Thyroid gland (tissue), 4 donors: ENCODE results near the gene ANKRD7. TPM values are rescaled to one million over a fixed set of nuclear protein-coding genes. Genes with fewer than 3 reads are reported as not detected.

Source experiments
- DNase-seq, 2 donors: peaks; one replicate each; pipeline ENCODE4 v3.0.0-alpha.2; 2019
- H3K27ac ChIP-seq, 3 donors: fragments of 200-600 bp; sonication (generic); 1 replicate in 2 of 3; 2 replicates in 1 of 3; pipeline ENCODE4 v1.5.1; 2016 to 2019; ENCODE audit warnings: mild to moderate bottlenecking in 1 of 3, moderate library complexity in 1 of 3
- H3K27me3 ChIP-seq: fragments of 200-600 bp; sonication (generic); one replicate; pipeline ENCODE4 v1.5.1; 2019
- H3K36me3 ChIP-seq, 2 donors: fragments of 200-600 bp; sonication (generic); one replicate each; pipeline ENCODE4 v1.5.1; 2016 to 2019
- H3K4me1 ChIP-seq, 2 donors: fragments of 200-600 bp; sonication (generic); one replicate each; pipeline ENCODE4 v1.5.1; 2017 to 2019
- H3K4me3 ChIP-seq, 3 donors: fragments of 200-600 bp; sonication (generic); replicated peaks in 1 of 3; 1 replicate in 2 of 3; 2 replicates in 1 of 3; pipeline ENCODE4 v1.5.1; 2016; ENCODE audit warnings: mild to moderate bottlenecking in 1 of 3
- H3K9me3 ChIP-seq: fragments of 200-600 bp; sonication (generic); one replicate; pipeline ENCODE4 v1.5.1; 2017
- POLR2A ChIP-seq, 2 donors: fragments of 450-650 bp; IDR thresholded peaks; one replicate each; pipeline ENCODE4 v1.6.1; 2017; ENCODE audit warnings: antibody characterized with exemption in 2 of 2, mild to moderate bottlenecking in 2 of 2, moderate library complexity in 1 of 2
- WGBS, 2 donors: methylation state at CpG; one replicate each; pipeline ENCODE4 v1.1.5; 2017; 5-methylcytosine and 5-hydroxymethylcytosine counted together
- intact Hi-C: fragments of 100-400 bp; cut with DNase I; formaldehyde crosslinking; loops from one replicate; pipeline ENCODE4 v1.15.1; 2023
- total RNA-seq, 4 donors: library from RNA; depleted of rRNA; stranded (reverse); fragments of >200 nt; gene quantifications; one replicate each; pipeline ENCODE4 v1.2.3, GENCODE V29; 2016
- TF ChIP-seq, protein P1 (sequence below), 6 experiments: fragments of 200-600 bp in 3 of 6; fragments of 450-650 bp in 3 of 6; sonication (generic) in 3 of 6; IDR thresholded peaks; one replicate each; pipeline ENCODE4 v1.5.1; 2016 to 2019; ENCODE audit warnings: antibody characterized with exemption in 6 of 6, mild to moderate bottlenecking in 2 of 6, inconsistent platforms in 1 of 6, moderate library complexity in 1 of 6

Gene ANKRD7
- total RNA-seq, 4 donors from 2014 or later: 3.3 to 8.2 (median 5.1) TPM

DNA sequence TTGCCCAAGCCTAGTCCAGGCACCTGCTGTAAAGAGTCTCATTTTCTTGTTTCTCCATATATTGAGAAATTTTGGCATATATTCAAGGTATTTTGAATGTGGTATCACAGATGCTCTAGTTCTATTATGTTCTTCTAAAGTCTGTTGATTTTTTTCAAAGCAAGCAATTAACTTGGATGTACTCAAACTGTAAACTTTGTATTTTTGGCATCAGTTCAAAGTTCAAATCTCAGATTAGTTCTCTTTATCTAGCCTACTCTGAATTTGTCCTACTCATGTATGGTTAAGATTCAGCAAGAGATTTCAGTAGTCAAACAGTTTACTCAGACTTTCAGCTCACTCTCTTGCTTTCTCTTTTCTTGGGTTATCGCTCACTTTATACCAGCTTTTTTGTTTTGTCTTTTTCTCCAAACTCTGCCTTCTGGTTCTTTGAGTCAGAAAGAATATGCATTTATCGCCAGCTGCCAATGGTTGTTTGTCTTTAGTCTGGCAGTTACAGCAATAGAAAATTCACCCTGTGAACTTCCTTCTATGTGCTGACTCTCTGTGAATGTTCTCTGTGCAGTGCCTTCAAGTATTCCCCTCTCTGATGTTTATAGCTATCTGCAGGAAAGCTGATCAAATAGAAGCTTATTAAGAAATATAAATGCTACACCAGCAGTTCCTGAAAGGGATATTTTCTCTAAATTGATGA lies 56.0 kb downstream of the ANKRD7 start:
- H3K27me3 ChIP-seq: no peaks in the 10 kb centered on the region
- intact Hi-C loops: no loop called here
- no peaks in the 10 kb centered on the region for H3K9me3 ChIP-seq
- no peaks in the 10 kb centered on the region for H3K36me3 ChIP-seq
- TF ChIP-seq, protein P1, sequence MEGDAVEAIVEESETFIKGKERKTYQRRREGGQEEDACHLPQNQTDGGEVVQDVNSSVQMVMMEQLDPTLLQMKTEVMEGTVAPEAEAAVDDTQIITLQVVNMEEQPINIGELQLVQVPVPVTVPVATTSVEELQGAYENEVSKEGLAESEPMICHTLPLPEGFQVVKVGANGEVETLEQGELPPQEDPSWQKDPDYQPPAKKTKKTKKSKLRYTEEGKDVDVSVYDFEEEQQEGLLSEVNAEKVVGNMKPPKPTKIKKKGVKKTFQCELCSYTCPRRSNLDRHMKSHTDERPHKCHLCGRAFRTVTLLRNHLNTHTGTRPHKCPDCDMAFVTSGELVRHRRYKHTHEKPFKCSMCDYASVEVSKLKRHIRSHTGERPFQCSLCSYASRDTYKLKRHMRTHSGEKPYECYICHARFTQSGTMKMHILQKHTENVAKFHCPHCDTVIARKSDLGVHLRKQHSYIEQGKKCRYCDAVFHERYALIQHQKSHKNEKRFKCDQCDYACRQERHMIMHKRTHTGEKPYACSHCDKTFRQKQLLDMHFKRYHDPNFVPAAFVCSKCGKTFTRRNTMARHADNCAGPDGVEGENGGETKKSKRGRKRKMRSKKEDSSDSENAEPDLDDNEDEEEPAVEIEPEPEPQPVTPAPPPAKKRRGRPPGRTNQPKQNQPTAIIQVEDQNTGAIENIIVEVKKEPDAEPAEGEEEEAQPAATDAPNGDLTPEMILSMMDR (IDR thresholded peaks at IDR 0.05): no peak
- TF ChIP-seq POLR2A (IDR thresholded peaks at IDR 0.05): no peak
- no peaks in the 10 kb centered on the region for H3K4me1 ChIP-seq
- H3K4me3 ChIP-seq: no peak overlapping the region
- 67 to 79% methylated on average over 2 of the region's 2 CpGs for WGBS, 2 donors
- no peak overlapping the region for H3K27ac ChIP-seq
- DNase-seq: no peak

DNA sequence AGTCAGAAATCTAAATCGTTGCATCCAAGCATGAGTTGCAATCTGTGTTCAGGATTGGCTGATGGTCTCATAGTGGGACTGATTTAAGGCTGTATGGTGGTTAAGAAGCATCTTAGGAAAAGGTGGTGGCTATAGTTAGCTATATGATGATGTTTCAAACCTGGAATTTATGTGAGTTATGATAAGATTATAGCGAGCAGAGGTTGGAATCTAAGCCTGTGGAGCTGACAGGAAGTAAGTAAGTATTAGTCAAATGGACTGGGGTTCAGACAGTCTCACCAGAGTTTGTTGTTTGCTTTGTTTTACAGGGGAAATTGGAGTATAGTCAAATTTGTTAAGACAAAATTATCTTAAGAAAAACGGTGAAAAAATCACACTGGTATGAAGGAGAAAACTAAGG lies 56.7 kb downstream of the ANKRD7 start:
- intact Hi-C loops: no loop called here
- H3K4me3 ChIP-seq: no peak overlapping the region
- H3K27me3 ChIP-seq: no peaks in the 10 kb centered on the region
- H3K4me1 ChIP-seq: no peaks in the 10 kb centered on the region
- no peak for TF ChIP-seq POLR2A (IDR thresholded peaks at IDR 0.05)
- TF ChIP-seq, protein P1 (IDR thresholded peaks at IDR 0.05): no peak
- no peak for DNase-seq
- no peaks in the 10 kb centered on the region for H3K9me3 ChIP-seq
- WGBS, 2 donors: 65 to 74% methylated on average over 3 of the region's 3 CpGs
- H3K36me3 ChIP-seq: no peaks in the 10 kb centered on the region
- H3K27ac ChIP-seq: no peak overlapping the region

DNA sequence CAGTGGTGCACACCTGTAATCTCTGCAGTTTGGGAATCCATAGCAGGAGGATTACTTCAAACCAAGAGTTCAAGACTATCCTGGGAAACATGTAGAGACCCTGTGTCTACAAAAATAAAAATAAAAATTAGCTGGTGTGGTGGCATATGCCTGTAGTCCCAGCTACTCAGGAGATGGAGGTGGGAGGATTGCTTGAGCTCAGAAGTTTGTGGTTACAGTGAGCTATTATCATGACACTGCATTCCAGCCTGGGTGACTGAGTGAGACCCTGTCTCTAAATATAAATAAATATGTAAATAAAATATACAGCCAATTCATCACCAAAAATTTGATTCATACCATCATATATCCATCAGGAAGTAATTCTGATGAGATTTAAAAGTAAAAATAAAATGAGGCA lies 60.9 kb downstream of the ANKRD7 start:
- Histone ChIP-seq H3K4me1 (no peaks in the 10 kb centered on the region), H3K4me3 (no peak overlapping the region), H3K9me3 (no peaks in the 10 kb centered on the region), H3K27ac (no peak overlapping the region), H3K27me3 (no peaks in the 10 kb centered on the region), H3K36me3 (no peaks in the 10 kb centered on the region)
- no peak for TF ChIP-seq POLR2A (IDR thresholded peaks at IDR 0.05)
- TF ChIP-seq, protein P1 (IDR thresholded peaks at IDR 0.05): no peak
- intact Hi-C loops: no loop called here
- no peak for DNase-seq

DNA sequence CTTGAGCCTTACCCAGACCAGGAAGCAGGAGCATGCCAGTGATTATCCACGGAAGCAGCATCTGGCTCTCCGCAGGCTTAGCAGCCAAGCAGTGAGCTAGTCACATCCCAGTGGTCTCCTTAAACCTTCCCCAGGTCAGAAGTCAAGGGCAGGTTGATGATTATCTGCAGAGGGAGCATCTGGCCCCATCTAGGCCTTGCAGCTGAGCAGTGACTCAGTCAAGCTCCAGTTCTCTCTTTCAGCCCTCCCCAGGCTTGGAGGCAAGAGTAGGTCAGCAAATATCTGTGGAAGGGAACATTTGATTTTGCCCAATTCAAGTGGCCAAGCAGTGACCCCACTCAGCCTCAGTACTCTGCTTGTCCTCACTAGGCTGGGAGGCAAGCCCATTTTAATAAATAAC lies 61.6 kb downstream of the ANKRD7 start:
- no peak for TF ChIP-seq POLR2A (IDR thresholded peaks at IDR 0.05)
- TF ChIP-seq, protein P1 (IDR thresholded peaks at IDR 0.05): no peak
- no peak overlapping the region for H3K27ac ChIP-seq
- 92% methylated on average over 2 of the region's 2 CpGs; no CpG with 5 or more reads in 1 of the 2 donors for WGBS, 2 donors

DNA sequence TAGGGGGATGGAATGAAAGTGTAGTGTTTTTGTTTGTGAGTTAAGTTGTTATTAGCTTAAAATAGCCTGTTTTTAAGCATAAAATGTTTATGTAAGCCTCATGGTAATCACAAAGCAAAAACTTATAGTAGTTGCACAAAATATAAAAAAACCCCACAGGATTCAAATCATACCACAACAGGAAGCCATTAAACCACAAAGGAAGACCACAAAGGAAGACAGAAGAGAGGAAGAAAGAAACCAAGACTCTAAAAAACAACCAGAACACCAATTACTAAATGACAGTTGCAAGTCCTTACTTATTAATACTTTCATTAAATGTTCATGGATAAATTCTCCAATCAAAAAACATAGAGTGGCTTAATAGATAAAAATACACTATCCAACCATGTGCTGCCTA lies 63.6 kb downstream of the ANKRD7 start:
- H3K4me3 ChIP-seq: no peak overlapping the region
- TF ChIP-seq POLR2A (IDR thresholded peaks at IDR 0.05): no peak
- TF ChIP-seq, protein P1 (IDR thresholded peaks at IDR 0.05): no peak
- no peaks in the 10 kb centered on the region for H3K27me3 ChIP-seq
- H3K36me3 ChIP-seq: no peaks in the 10 kb centered on the region
- no peaks in the 10 kb centered on the region for H3K9me3 ChIP-seq
- no peaks in the 10 kb centered on the region for H3K4me1 ChIP-seq
- no peak overlapping the region for H3K27ac ChIP-seq
- intact Hi-C loops: no loop called here
- no peak for DNase-seq

More for the DNA sequence above, 61.6 kb downstream of the ANKRD7 start:
- Histone ChIP-seq H3K27me3 (no peaks in the 10 kb centered on the region), H3K4me1 (no peaks in the 10 kb centered on the region), H3K9me3 (no peaks in the 10 kb centered on the region), H3K36me3 (no peaks in the 10 kb centered on the region), H3K4me3 (no peak overlapping the region)
- no peak for DNase-seq
- intact Hi-C loops: no loop called here
